Transverse colon (tissue), 4 donors: ENCODE results near the gene CDK1.

Experiments
- CTCF ChIP-seq, 5 experiments: fragments of 200-600 bp in 3 of 5; fragments of 450-650 bp in 2 of 5; sonication (generic) in 3 of 5; IDR thresholded peaks; 1 replicate in 2 of 5; 2 replicates in 3 of 5; pipeline ENCODE4 v1.5.1; 2016 to 2017; ENCODE audit warnings: antibody characterized with exemption in 5 of 5, inconsistent platforms in 3 of 5, mild to moderate bottlenecking in 2 of 5, moderate library complexity in 1 of 5
- POLR2A ChIP-seq: fragments of 450-650 bp; IDR thresholded peaks from one replicate; pipeline ENCODE4 v1.6.1; 2016; ENCODE audit warnings: antibody characterized with exemption, mild to moderate bottlenecking, moderate library complexity
- POLR2AphosphoS5 ChIP-seq, 3 donors: sonication (generic); formaldehyde crosslinking; IDR thresholded peaks; one replicate each; pipeline ENCODE4 v1.6.1; 2016; ENCODE audit warnings: antibody characterized with exemption in 3 of 3

GRCh38 chr10:60821656-60822055 is 43.4 kb downstream of the CDK1 start:
- TF ChIP-seq CTCF (IDR thresholded peaks at IDR 0.05) = no peak
- no peak for TF ChIP-seq POLR2AphosphoS5 (IDR thresholded peaks at IDR 0.05)
- TF ChIP-seq POLR2A = no peak
